Stomach (tissue), 9 donors: ENCODE measurements around the gene ZIC1. TPM values are rescaled to one million over a fixed set of nuclear protein-coding genes. Genes with fewer than 3 reads are reported as not detected.

ENCODE experiments used
- DNase-seq, 2 donors: peaks; one replicate each; pipeline versions ENCODE4 v3.0.0 to v3.0.0-alpha.2; 2013 to 2019
- H3K27ac ChIP-seq, 5 donors: fragments of 200-600 bp in 4 of 5; sonication (generic) in 4 of 5; one replicate each; pipeline ENCODE4 v1.5.1; 2013 to 2019; ENCODE audit warnings: mild to moderate bottlenecking in 1 of 5, moderate library complexity in 1 of 5
- H3K27me3 ChIP-seq, 3 donors: fragments of 200-600 bp; sonication (generic); one replicate each; pipeline ENCODE4 v1.5.1; 2017 to 2019; ENCODE audit warnings: mixed run types in 1 of 3
- H3K36me3 ChIP-seq, 4 donors: fragments of 200-600 bp; sonication (generic); 1 replicate in 3 of 4; 2 replicates in 1 of 4; pipeline ENCODE4 v1.5.1; 2016 to 2019
- H3K4me1 ChIP-seq, 4 donors: fragments of 200-600 bp; sonication (generic); one replicate each; pipeline ENCODE4 v1.5.1; 2016 to 2019
- H3K4me3 ChIP-seq, 4 donors: fragments of 200-600 bp; sonication (generic) in 3 of 4; one replicate each; pipeline ENCODE4 v1.5.1; 2016 to 2019; ENCODE audit warnings: mild to moderate bottlenecking in 1 of 4
- H3K9me3 ChIP-seq, 4 donors: fragments of 200-600 bp; sonication (generic); one replicate each; pipeline ENCODE4 v1.5.1; 2016 to 2019
- EP300 ChIP-seq: sonication (generic); formaldehyde crosslinking; IDR thresholded peaks from one replicate; pipeline ENCODE4 v1.6.1; 2017; ENCODE audit warnings: antibody characterized with exemption
- POLR2A ChIP-seq, 4 donors: fragments of 450-650 bp; IDR thresholded peaks; one replicate each; pipeline ENCODE4 v1.6.1; 2016; ENCODE audit warnings: antibody characterized with exemption in 4 of 4, control low read depth in 2 of 4, mild to moderate bottlenecking in 1 of 4, moderate library complexity in 1 of 4
- POLR2AphosphoS5 ChIP-seq, 3 donors: sonication (generic); formaldehyde crosslinking; IDR thresholded peaks; one replicate each; pipeline ENCODE4 v1.6.1; 2016; ENCODE audit warnings: antibody characterized with exemption in 3 of 3
- WGBS, 5 donors: extraction: QIAGEN DNeasy Blood & Tissue Kit in 3 of 5; methylation state at CpG; one replicate each; pipeline versions ENCODE4 v1.1.5 to v1.1.7; 2013 to 2018; 5-methylcytosine and 5-hydroxymethylcytosine counted together
- intact Hi-C: fragments of 100-400 bp; cut with DNase I; formaldehyde crosslinking; loops from one replicate; pipeline ENCODE4 v1.15.1; 2023; ENCODE audit warnings: low total_unique reads
- polyA plus RNA-seq, 3 donors: library from polyadenylated mRNA; stranded (reverse); fragments of 200-250 nt; gene quantifications; one replicate each; pipeline ENCODE4 v1.2.3, GENCODE V29; 2013
- total RNA-seq, 5 donors: library from RNA; depleted of rRNA; stranded (reverse); fragments of >200 nt; gene quantifications; one replicate each; pipeline versions ENCODE4 v1.1.0 to v1.2.3, GENCODE V29; 2014 to 2016
- TF ChIP-seq, protein P1 (sequence below), 7 experiments: fragments of 450-650 bp in 4 of 7; fragments of 200-600 bp in 3 of 7; sonication (generic) in 3 of 7; IDR thresholded peaks; one replicate each; pipeline ENCODE4 v1.5.1; 2016 to 2019; ENCODE audit warnings: antibody characterized with exemption in 7 of 7, control low read depth in 2 of 7, mild to moderate bottlenecking in 1 of 7
- donor health status: healthy with polysubstance abuse.
- donor health status: Bipolar disorder and iron deficiency.
- donor health status: healthy.

ZIC1 gene
- total and polyA plus RNA-seq, 8 donors, result 0.76 TPM; not detected in 7

- H3K36me3 ChIP-seq, result no peaks in the 10 kb centered on the region
- intact Hi-C loops, result no loop called here
- H3K4me1 ChIP-seq, result peaks cover 0 to 7% (median 0%) of the 10 kb centered on the region in 4 donors
- no peak overlapping the region for H3K27ac ChIP-seq
- no peaks in the 10 kb centered on the region for H3K9me3 ChIP-seq
- no peak overlapping the region for H3K4me3 ChIP-seq
- 88 to 95% (median 90%) methylated on average over 2 of the region's 2 CpGs for WGBS, 5 donors
- TF ChIP-seq POLR2A (IDR thresholded peaks at IDR 0.05) (no peak), POLR2AphosphoS5 (IDR thresholded peaks at IDR 0.05) (no peak), EP300 (no peak)
- TF ChIP-seq, protein P1, sequence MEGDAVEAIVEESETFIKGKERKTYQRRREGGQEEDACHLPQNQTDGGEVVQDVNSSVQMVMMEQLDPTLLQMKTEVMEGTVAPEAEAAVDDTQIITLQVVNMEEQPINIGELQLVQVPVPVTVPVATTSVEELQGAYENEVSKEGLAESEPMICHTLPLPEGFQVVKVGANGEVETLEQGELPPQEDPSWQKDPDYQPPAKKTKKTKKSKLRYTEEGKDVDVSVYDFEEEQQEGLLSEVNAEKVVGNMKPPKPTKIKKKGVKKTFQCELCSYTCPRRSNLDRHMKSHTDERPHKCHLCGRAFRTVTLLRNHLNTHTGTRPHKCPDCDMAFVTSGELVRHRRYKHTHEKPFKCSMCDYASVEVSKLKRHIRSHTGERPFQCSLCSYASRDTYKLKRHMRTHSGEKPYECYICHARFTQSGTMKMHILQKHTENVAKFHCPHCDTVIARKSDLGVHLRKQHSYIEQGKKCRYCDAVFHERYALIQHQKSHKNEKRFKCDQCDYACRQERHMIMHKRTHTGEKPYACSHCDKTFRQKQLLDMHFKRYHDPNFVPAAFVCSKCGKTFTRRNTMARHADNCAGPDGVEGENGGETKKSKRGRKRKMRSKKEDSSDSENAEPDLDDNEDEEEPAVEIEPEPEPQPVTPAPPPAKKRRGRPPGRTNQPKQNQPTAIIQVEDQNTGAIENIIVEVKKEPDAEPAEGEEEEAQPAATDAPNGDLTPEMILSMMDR (IDR thresholded peaks at IDR 0.05), result no peak
- DNase-seq, result no peak
- peaks cover 4 to 51% (median 19%) of the 10 kb centered on the region in 3 donors for H3K27me3 ChIP-seq
Measured at GRCh38 chr3:147428754-147429153, 19.6 kb downstream of the ZIC1 start.

DNA sequence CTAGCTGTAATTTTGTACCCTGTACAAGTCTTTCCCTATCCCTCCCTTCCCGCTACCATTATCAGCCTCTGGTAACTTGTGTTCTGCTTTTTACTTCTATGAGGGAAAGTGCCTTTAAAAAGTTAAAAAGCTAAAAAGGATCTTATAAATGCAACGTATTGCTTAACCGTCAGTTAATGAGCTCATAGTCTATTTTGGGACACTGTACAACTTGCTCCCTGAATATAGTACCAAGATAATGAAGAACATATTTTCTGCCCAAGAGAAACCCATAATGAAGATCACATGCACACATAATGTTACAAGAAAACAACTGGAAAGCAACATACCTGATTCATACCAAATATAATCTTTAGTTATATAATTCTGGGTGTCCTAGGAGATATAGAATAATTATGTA, 22.6 kb downstream of the ZIC1 start:
- intact Hi-C loops, result no loop called here
- 65 to 84% (median 84%) methylated on average over 3 of the region's 3 CpGs for WGBS, 5 donors
- TF ChIP-seq POLR2A (IDR thresholded peaks at IDR 0.05) (no peak), EP300 (no peak), POLR2AphosphoS5 (IDR thresholded peaks at IDR 0.05) (no peak)
- TF ChIP-seq, protein P1 (IDR thresholded peaks at IDR 0.05), result no peak
- Histone ChIP-seq H3K4me1 (no peaks in the 10 kb centered on the region), H3K27me3 (peaks cover 0 to 21% (median 0%) of the 10 kb centered on the region in 3 donors), H3K36me3 (no peaks in the 10 kb centered on the region), H3K9me3 (no peaks in the 10 kb centered on the region), H3K4me3 (no peak overlapping the region), H3K27ac (no peak overlapping the region)
- no peak for DNase-seq

DNA sequence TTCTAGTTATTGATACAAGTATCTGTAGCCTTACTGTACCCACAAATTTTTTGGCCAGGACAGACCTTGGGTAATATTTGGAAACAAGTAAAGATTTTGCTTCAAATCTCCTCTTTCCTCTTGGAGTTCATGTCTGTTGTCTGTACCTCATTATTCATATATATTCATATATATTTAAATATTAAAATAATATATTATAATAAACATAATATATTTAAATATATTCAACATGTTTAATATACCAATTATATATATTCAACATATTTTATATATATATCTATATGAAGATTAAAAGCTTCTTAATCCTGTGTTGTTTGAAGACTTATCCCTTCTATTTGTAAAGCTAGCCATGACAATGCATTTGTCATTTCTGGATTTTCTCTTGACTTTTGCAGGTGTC, 38.1 kb downstream of the ZIC1 start:
- Histone ChIP-seq H3K9me3 (no peaks in the 10 kb centered on the region), H3K4me1 (no peaks in the 10 kb centered on the region), H3K27ac (no peak overlapping the region), H3K4me3 (no peak overlapping the region), H3K36me3 (no peaks in the 10 kb centered on the region), H3K27me3 (no peaks in the 10 kb centered on the region)
- no peak for TF ChIP-seq POLR2A (IDR thresholded peaks at IDR 0.05)
- no peak for TF ChIP-seq EP300
- TF ChIP-seq, protein P1 (IDR thresholded peaks at IDR 0.05), result no peak
- no peak for TF ChIP-seq POLR2AphosphoS5 (IDR thresholded peaks at IDR 0.05)
- DNase-seq, result no peak
- intact Hi-C loops, result no loop called here

DNA sequence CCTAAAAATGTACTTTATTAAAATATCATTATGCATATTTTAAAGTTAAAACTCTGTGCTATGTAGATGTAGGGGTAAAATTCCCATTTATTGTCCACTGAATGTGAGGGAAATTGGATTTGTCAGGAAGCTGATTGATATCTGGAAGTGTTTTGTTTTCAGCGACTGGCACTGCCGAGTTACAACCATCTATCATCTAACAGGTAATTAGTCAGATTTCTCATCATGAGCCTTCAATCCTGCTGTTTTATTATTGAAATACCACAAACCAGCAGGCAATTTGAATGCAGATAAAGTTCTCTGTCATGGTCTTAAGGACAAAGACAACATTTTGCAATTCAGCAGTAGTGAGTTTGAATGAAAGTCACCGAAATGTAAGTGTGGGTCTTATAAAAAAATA, 40.5 kb downstream of the ZIC1 start:
- Histone ChIP-seq H3K4me3 (no peak overlapping the region), H3K36me3 (no peaks in the 10 kb centered on the region), H3K9me3 (no peaks in the 10 kb centered on the region), H3K4me1 (no peaks in the 10 kb centered on the region), H3K27me3 (no peaks in the 10 kb centered on the region), H3K27ac (no peak overlapping the region)
- 18 to 32% (median 25%) methylated on average over 3 of the region's 3 CpGs for WGBS, 5 donors
- TF ChIP-seq POLR2AphosphoS5 (IDR thresholded peaks at IDR 0.05) (no peak), POLR2A (IDR thresholded peaks at IDR 0.05) (no peak), EP300 (no peak)
- TF ChIP-seq, protein P1 (IDR thresholded peaks at IDR 0.05), result no peak
- no peak for DNase-seq
- intact Hi-C loops, result no loop called here
